Ramos (cell line): ENCODE data around the gene MMP13.

Experiments used
- in situ Hi-C: fragments of 300-500 bp; cut with MboI; formaldehyde crosslinking; loops from one replicate; pipeline ENCODE4 v1.14.3; 2022; ENCODE audit warnings: low sequenced_read_pairs; ENCODE audit not compliant: unreplicated experiment

Gene MMP13

GRCh38 chr11:102936864-102937509 lies 18.5 kb downstream of the MMP13 start:
- in situ Hi-C loops = no loop called here

- in situ Hi-C loops = no loop called here
These were observed 20.0 kb downstream of the MMP13 start for GRCh38 chr11:102935514-102935913.

- in situ Hi-C loops = no loop called here
These were observed 20.8 kb downstream of the MMP13 start for GRCh38 chr11:102934735-102935134.

- in situ Hi-C loops = no loop called here
These were observed 21.9 kb downstream of the MMP13 start for GRCh38 chr11:102933627-102934026.

- in situ Hi-C loops = no loop called here
These were observed 22.9 kb downstream of the MMP13 start for GRCh38 chr11:102932678-102933077.

- in situ Hi-C loops = no loop called here
These were observed 25.1 kb downstream of the MMP13 start for GRCh38 chr11:102930451-102930850.

- in situ Hi-C loops = no loop called here
These were observed 25.6 kb downstream of the MMP13 start for GRCh38 chr11:102929972-102930371.

GRCh38 chr11:102929166-102929565 lies 26.4 kb downstream of the MMP13 start:
- in situ Hi-C loops = no loop called here

GRCh38 chr11:102928247-102928646 lies 27.3 kb downstream of the MMP13 start:
- in situ Hi-C loops = no loop called here

GRCh38 chr11:102927624-102927990 lies 27.9 kb downstream of the MMP13 start:
- in situ Hi-C loops = no loop called here

GRCh38 chr11:102926961-102927623 lies 28.4 kb downstream of the MMP13 start:
- in situ Hi-C loops = no loop called here

- in situ Hi-C loops = no loop called here
These were observed 29.0 kb downstream of the MMP13 start for GRCh38 chr11:102926517-102926916.

GRCh38 chr11:102925988-102926387 lies 29.5 kb downstream of the MMP13 start:
- in situ Hi-C loops = no loop called here

- in situ Hi-C loops = no loop called here
These were observed 30.6 kb downstream of the MMP13 start for GRCh38 chr11:102924851-102925380.

- in situ Hi-C loops = no loop called here
These were observed 33.8 kb downstream of the MMP13 start for GRCh38 chr11:102921587-102922220.

- in situ Hi-C loops = no loop called here
These were observed 35.3 kb downstream of the MMP13 start for GRCh38 chr11:102920118-102920684.

GRCh38 chr11:102915044-102915375 lies 40.5 kb downstream of the MMP13 start:
- in situ Hi-C loops = no loop called here

GRCh38 chr11:102914238-102915043 lies 41.1 kb downstream of the MMP13 start:
- in situ Hi-C loops = no loop called here

GRCh38 chr11:102912482-102912830 lies 43.1 kb downstream of the MMP13 start:
- in situ Hi-C loops = no loop called here

- in situ Hi-C loops = no loop called here
These were observed 43.6 kb downstream of the MMP13 start for GRCh38 chr11:102911758-102912481.
